Fibroblast of lung (primary cell): Measurements from ENCODE around the gene POU4F1. TPM values are rescaled to one million over a fixed set of nuclear protein-coding genes. Genes with fewer than 3 reads are reported as not detected.

Experiments used
- DNase-seq, 2 donors: peaks; one replicate each; pipeline versions ENCODE4 v3.0.0 to v3.0.0-alpha.2; 2010; ENCODE audit warnings: low read depth in 2 of 2
- H2AFZ ChIP-seq: 2 replicates; pipeline ENCODE4 v1.5.1; 2012; ENCODE audit warnings: low read length, control low read depth, inconsistent platforms
- H3K27ac ChIP-seq: 2 replicates; pipeline ENCODE4 v1.5.1; 2011; ENCODE audit warnings: low read length, control low read depth; ENCODE audit not compliant: insufficient read depth
- H3K27me3 ChIP-seq: 2 replicates; pipeline ENCODE4 v1.5.1; 2011; ENCODE audit warnings: mild to moderate bottlenecking, low read length; ENCODE audit not compliant: control insufficient read depth, insufficient read depth
- H3K36me3 ChIP-seq: 2 replicates; pipeline ENCODE4 v1.5.1; 2011; ENCODE audit warnings: low read length; ENCODE audit not compliant: control insufficient read depth, insufficient read depth
- H3K4me1 ChIP-seq: 2 replicates; pipeline ENCODE4 v1.5.1; 2011; ENCODE audit warnings: low read length; ENCODE audit not compliant: control insufficient read depth, insufficient read depth; ENCODE audit errors: extremely low read depth
- H3K4me2 ChIP-seq: 2 replicates; pipeline ENCODE4 v1.5.1; 2011; ENCODE audit warnings: low read length, control low read depth; ENCODE audit not compliant: insufficient read depth; ENCODE audit errors: extremely low read depth
- H3K4me3 ChIP-seq, 4 experiments: fragments of 200-600 bp in 1 of 4; sonication (generic) in 1 of 4; replicated peaks in 1 of 4; 2 replicates each; pipeline ENCODE4 v1.5.1; 2011 to 2016; ENCODE audit warnings: low read length in 4 of 4, low read depth in 3 of 4, mild to moderate bottlenecking in 3 of 4, control low read depth in 2 of 4, inconsistent platforms in 1 of 4, mixed read lengths in 1 of 4; ENCODE audit not compliant: insufficient read depth in 1 of 4; ENCODE audit errors: control extremely low read depth in 1 of 4
- H3K79me2 ChIP-seq: 2 replicates; pipeline ENCODE4 v1.5.1; 2012; ENCODE audit warnings: mild to moderate bottlenecking, low read length, inconsistent platforms; ENCODE audit not compliant: control insufficient read depth, insufficient read depth
- H3K9ac ChIP-seq: 2 replicates; pipeline ENCODE4 v1.5.1; 2011; ENCODE audit warnings: mild to moderate bottlenecking, low read length, control low read depth; ENCODE audit not compliant: insufficient read depth
- H3K9me3 ChIP-seq: 2 replicates; pipeline ENCODE4 v1.5.1; 2012; ENCODE audit warnings: low read depth, low read length; ENCODE audit not compliant: control insufficient read depth, insufficient read depth
- H4K20me1 ChIP-seq: 2 replicates; pipeline ENCODE4 v1.5.1; 2011; ENCODE audit warnings: low read length; ENCODE audit not compliant: control insufficient read depth, insufficient read depth; ENCODE audit errors: extremely low read depth
- CTCF ChIP-seq, 2 donors: IDR thresholded peaks in 1 of 2; conservative IDR thresholded peaks in 1 of 2; 1 replicate in 1 of 2; 2 replicates in 1 of 2; pipeline ENCODE4 v1.5.1; 2011 to 2012; ENCODE audit warnings: low read length in 2 of 2, control low read depth in 1 of 2, inconsistent platforms in 1 of 2, low read depth in 1 of 2, mild to moderate bottlenecking in 1 of 2
- EZH2 ChIP-seq: IDR thresholded peaks from 2 replicates; pipeline ENCODE4 v1.5.1; 2012; ENCODE audit warnings: low read length, control low read depth, mild to moderate bottlenecking; ENCODE audit errors: missing control alignments
- polyA plus RNA-seq, 2 donors: library from polyadenylated mRNA; depleted of rRNA in 1 of 2; stranded (reverse) in 1 of 2; unstranded in 1 of 2; fragments of >200 nt; gene quantifications; 2 replicates each; pipeline ENCODE4 v1.2.1, GENCODE V29; 2011 to 2012; ENCODE audit warnings: missing spikeins in 1 of 2
- total RNA-seq: library from RNA; depleted of rRNA; stranded (reverse); fragments of >200 nt; gene quantifications from 2 replicates; pipeline ENCODE4 v1.2.1, GENCODE V29; 2014

Gene POU4F1
- total and polyA plus RNA-seq, 2 donors (not counting 1 experiment from before 2014, with no cell fraction given), result not detected

- Histone ChIP-seq H2AFZ (no peak overlapping the region), H3K9me3 (no peaks in the 10 kb centered on the region), H3K4me3 (no peak overlapping the region), H3K4me2 (no peak overlapping the region), H3K9ac (no peak overlapping the region), H3K79me2 (no peaks in the 10 kb centered on the region), H3K36me3 (no peaks in the 10 kb centered on the region), H3K27me3 (peaks cover 63% of the 10 kb centered on the region), H4K20me1 (peaks cover under 1% of the 10 kb centered on the region), H3K27ac (no peak overlapping the region), H3K4me1 (no peaks in the 10 kb centered on the region)
- TF ChIP-seq CTCF (conservative IDR thresholded peaks at IDR 0.05 in 1 of 2, IDR thresholded peaks at IDR 0.05 in 1 of 2; ENCODE audit: low read depth in 1 of 2, low read length in 2 of 2), result no peak
- no peak for TF ChIP-seq EZH2
- DNase-seq, result no peak
Observed at GRCh38 chr13:78594456-78594975, 8.8 kb downstream of the POU4F1 start.

GRCh38 chr13:78593652-78594455, 9.5 kb downstream of the POU4F1 start:
- TF ChIP-seq EZH2, result peak; percentile 27
- TF ChIP-seq CTCF (conservative IDR thresholded peaks at IDR 0.05 in 1 of 2, IDR thresholded peaks at IDR 0.05 in 1 of 2; ENCODE audit: low read depth in 1 of 2, low read length in 2 of 2), result no peak

GRCh38 chr13:78593129-78593528, 10.2 kb downstream of the POU4F1 start:
- Histone ChIP-seq H3K4me2 (no peak overlapping the region), H3K36me3 (no peaks in the 10 kb centered on the region), H2AFZ (no peak overlapping the region), H3K9me3 (no peaks in the 10 kb centered on the region), H3K79me2 (no peaks in the 10 kb centered on the region), H3K27me3 (peaks cover 50% of the 10 kb centered on the region), H4K20me1 (no peaks in the 10 kb centered on the region), H3K4me1 (no peaks in the 10 kb centered on the region), H3K9ac (no peak overlapping the region), H3K4me3 (no peak overlapping the region), H3K27ac (no peak overlapping the region)
- DNase-seq, result no peak
- TF ChIP-seq CTCF (conservative IDR thresholded peaks at IDR 0.05 in 1 of 2, IDR thresholded peaks at IDR 0.05 in 1 of 2; ENCODE audit: low read depth in 1 of 2, low read length in 2 of 2) (no peak), EZH2 (no peak)

More at GRCh38 chr13:78593652-78594455, 9.5 kb downstream of the POU4F1 start:
- Histone ChIP-seq H3K9me3 (no peaks in the 10 kb centered on the region), H2AFZ (no peak overlapping the region), H3K4me3 (no peak overlapping the region), H3K79me2 (no peaks in the 10 kb centered on the region), H3K36me3 (no peaks in the 10 kb centered on the region), H3K27me3 (peaks cover 56% of the 10 kb centered on the region), H4K20me1 (no peaks in the 10 kb centered on the region), H3K4me2 (no peak overlapping the region), H3K9ac (no peak overlapping the region), H3K27ac (no peak overlapping the region), H3K4me1 (no peaks in the 10 kb centered on the region)
- no peak for DNase-seq
